GM18505 (cell line): ENCODE results near the gene PLSCR5.

Source experiments
- ATAC-seq: cut with Tn5 transposase; IDR thresholded peaks from one replicate; pipeline ENCODE4 v1.9.1; 2021; ENCODE audit not compliant: unreplicated experiment
- POLR2A ChIP-seq: IDR thresholded peaks from 4 replicates; pipeline ENCODE4 v1.6.1; 2011; ENCODE audit warnings: borderline replicate concordance; ENCODE audit not compliant: insufficient read depth, insufficient read length; ENCODE audit errors: extremely low read depth

PLSCR5 gene

DNA sequence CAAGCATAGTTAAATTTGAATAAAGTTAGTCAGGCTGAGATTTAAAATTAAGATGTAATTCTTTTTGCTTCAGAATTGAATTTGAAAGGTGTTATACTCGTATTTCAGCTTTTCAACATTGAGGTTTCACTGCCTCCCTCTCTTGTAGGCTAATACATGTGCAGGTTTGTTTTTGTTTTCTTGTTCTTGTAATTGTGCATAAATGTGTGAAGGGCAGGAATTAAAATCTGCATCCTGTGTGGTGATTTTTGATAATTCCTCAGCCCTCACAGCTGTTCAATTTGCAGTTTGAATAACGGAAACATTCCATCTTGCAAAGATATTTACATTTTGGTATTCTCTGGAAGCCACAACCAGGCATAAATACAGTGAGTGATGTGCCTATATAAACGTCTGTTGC, 35.8 kb downstream of the PLSCR5 start:
- TF ChIP-seq POLR2A: no peak
- no peak for ATAC-seq

DNA sequence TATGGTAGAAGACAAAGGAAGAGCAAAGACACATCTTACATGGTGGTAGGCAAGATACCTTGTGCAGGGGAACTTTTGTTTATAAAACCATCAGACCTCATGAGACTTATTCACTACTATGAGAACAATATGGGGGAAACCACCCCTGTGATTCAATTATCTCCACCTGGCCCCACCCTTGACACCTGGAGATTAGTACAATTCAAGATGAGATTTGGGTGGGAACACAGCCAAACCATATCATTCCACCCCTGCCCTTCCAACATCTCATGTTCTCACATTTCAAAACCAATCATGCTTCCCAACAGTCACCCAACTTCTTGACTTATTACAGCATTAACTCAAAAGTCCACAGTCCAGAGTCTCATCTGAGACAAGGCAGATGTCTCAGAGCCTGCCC, 39.0 kb downstream of the PLSCR5 start:
- ATAC-seq: no peak
- no peak for TF ChIP-seq POLR2A

DNA sequence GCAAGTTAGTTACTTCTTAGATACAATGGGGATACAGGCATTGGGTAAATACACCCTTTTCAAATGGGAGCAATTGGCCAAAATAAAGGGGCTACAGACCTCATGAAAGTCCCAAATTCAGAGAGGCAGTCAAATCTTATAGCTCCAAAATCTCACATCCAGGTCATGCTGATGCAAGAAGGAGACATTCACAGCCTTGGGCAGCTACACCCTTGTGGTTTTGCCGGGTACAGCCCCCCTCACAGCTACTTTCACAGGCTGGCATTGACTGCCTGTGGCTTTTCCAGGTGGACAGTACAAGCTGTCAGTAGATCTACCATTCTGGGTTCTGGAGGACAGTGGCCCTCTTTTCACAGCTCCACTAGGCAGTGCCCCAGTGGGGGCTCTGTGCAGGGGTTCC, 43.3 kb downstream of the PLSCR5 start:
- TF ChIP-seq POLR2A: no peak
- no peak for ATAC-seq

DNA sequence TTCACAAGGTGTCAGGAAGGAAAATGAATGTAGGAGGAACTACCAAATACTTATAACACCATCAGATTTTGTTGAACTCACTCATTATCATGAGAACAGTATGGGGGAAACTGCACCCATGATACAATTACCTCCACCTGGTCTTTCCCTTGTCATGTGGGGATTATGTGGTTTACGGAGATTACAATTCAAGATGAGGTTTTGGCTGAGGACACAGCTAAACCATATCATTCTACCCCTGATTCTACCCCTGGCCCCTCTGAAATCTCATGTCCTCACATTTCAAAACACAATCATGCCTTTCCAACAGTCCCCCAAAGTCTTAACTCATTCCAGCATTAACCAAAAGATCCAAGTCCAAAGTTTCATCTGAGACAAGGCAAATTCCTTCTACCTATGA, 43.7 kb downstream of the PLSCR5 start:
- no peak for TF ChIP-seq POLR2A
- ATAC-seq: no peak

DNA sequence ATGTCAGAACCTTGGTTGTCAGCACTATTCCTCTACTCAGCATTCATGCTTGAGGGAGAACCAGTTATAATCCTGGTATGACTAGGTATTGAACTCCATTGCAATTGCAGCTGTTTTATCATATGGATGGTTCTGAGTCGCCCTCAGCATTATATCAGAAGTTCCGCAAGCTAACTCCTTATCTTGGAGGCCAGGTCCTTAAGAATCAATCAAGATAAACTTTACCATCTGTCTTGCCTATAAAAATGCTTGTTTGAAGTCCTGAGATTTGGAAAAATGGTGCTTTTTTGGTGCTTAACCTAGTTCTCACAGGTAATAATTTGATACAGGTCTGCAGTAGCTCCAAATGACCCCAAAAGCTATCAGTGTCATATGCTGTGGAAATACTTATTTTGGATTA, 44.5 kb downstream of the PLSCR5 start:
- ATAC-seq: no peak
- TF ChIP-seq POLR2A: no peak

DNA sequence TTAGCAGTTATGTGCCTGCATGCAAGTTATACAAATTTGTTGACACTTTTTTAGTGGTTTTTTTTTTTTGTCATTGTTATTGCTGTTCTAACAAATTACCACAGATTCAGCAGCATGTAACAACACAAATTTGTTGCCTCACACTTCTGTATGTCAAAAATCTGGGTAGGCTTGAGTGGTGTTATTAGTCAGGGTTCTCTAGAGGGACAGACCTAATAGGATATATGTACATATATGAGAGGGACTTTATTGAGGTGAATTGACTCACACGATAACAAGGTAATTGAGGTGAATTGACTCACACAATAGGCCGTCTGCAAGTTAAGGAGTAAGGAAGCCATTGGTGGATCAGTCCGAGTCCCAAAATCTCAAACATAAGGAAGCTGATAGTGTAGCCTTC, 45.8 kb downstream of the PLSCR5 start:
- TF ChIP-seq POLR2A: no peak
- ATAC-seq: no peak

DNA sequence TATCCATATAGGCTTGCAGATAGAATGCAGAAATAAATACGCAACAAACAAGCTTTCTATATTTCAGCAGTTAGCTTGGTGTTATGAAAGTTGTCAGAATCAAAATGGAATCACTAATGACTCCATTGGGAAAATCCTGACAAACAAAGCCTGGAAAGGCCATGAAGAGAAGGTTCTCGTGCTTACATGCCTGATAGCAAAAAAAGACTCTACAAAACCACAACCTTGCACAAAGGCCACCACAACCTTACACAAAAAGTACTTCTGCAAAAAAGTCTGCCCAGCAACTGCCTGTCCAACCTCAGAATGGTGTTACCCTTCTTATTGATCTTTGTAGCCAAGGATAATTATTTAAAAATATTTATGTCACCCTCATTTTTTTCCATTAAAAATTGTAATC, 46.4 kb downstream of the PLSCR5 start:
- no peak for ATAC-seq
- no peak for TF ChIP-seq POLR2A

DNA sequence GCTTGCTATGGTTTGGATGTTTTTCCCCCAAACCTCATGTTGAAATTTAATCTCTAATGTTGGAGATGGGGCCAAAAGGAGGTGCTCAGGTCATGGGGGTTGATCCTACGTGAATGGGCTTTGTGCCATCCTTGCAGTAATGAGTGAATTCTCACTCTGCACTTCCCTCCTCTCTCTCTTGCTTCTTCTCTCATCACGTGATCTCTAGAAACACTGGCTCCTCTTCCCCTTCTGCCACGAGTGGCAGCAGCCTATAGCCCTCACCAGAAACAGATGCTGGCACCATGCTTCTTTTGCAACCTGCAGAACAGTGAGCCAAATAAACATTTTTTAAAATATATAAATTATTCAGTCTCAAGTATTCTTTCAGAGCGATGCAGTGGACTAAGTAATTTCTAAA, 47.4 kb downstream of the PLSCR5 start:
- no peak for ATAC-seq
- no peak for TF ChIP-seq POLR2A

DNA sequence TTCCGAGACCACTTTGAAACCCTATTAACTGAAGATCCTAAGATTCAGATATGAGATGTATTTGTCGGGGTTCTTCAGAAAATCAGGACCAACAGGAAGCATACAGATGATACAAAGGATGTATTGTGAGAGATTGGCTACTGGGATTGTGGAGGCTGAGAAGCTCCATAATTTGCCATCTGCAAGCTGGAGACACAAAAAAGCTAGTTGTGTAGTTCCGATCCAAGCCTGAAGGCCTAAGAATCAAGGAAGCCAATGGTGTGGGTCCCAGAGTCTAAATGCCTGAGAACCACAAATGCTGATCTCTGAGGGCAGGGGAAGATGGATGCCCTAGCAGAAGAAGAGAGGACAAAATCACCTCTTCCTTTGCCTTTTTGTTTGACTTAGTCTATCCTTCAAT, 49.8 kb downstream of the PLSCR5 start:
- no peak for ATAC-seq
- TF ChIP-seq POLR2A: no peak

DNA sequence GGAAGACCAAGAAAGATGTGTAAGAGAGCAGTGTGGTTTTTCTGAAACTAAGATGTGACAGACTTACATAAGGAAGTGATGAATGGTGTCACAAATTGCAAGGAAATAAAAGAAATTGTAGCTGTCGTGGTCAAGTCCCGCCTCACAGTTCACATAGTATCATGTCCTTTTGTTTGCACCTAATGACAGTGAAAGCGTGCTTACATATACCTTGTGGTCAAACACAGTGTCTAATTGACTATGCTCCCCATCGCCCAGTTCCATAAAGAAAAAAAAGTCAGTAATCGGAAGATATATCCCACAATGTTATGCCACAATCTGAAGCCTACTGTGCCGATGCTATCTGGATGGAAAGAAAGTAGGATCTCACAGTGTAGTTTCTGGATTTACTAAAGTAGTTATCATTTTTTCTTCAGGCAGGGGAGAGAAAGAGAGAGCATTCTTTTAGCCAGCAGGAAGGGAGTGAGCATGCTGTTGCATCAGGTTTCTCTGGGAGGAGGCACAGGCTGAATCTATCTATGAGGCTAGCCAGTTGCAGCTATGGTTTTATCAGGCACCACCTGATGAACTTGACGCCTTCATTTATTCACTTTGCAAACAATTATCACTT, 50.9 kb downstream of the PLSCR5 start:
- TF ChIP-seq POLR2A: no peak
- ATAC-seq: no peak

- peak; percentile 95 for ATAC-seq
- no peak for TF ChIP-seq POLR2A
Observed at GRCh38 chr3:146550743-146551510, 54.2 kb downstream of the PLSCR5 start.

DNA sequence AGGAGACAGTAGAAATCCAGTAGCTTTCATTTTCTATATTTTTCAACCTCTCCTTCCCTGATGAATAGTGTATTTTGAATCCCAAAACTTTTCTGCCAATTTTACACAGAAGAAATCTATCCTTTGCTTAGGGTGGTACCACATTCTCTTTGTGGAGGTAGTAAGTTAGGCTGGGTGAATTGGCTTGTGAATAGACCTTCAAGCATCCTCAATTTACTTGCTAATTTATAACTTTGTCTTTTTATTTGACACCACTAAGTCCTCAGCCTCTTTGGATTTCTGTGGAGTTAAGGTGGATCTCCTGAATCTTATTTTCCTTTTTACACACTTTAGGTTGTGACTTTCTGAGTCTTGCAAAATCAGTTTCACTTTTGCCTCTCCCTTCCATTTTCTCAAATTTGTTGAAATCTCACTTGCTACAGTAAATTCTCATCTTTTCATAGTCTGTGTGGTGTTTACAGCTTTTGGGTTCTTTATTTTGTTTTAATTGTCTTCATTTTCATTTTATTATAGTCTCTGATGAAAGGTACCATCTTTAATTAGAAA, 55.0 kb downstream of the PLSCR5 start:
- TF ChIP-seq POLR2A: no peak
- no peak for ATAC-seq

GRCh38 chr3:146547235-146547835, 57.8 kb downstream of the PLSCR5 start:
- ATAC-seq: no peak
- TF ChIP-seq POLR2A: no peak
